Occipital lobe (tissue), 2 donors: ENCODE data around the gene KLHL35. TPM values are rescaled to one million over a fixed set of nuclear protein-coding genes. Genes with fewer than 3 reads are reported as not detected.

Experiments used
- DNase-seq: peaks from one replicate; lab custom pipeline; 2025; lab: John Stamatoyannopoulos, UW
- total RNA-seq: library from RNA; depleted of rRNA; stranded (reverse); fragments of >200 nt; gene quantifications from one replicate; pipeline ENCODE4 v1.2.3, GENCODE V29; 2014

Gene KLHL35
- total RNA-seq, 1 donor from 2014 or later, result 28.5 TPM

GRCh38 chr11:75442161-75442885 lies 9.3 kb upstream of the KLHL35 start:
- no peak for DNase-seq

DNA sequence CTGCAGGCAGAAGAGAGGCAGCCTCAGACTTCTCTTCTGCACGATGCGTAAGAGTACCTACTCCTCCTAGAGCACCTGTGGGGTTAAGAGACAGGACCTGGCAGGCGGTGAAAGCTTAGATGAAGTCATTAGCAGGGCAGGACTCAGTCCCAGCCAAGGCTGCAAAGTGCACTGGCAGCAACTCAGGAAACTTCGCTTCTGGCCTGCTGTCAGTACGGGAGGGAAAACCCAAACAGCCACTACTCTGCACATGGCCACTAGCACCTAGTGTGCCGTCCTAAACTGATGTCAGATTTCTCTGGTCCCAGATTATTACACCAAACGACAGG lies 8.8 kb upstream of the KLHL35 start:
- DNase-seq, result no peak

GRCh38 chr11:75440960-75441803 lies 8.2 kb upstream of the KLHL35 start:
- no peak for DNase-seq

- no peak for DNase-seq
Observed at GRCh38 chr11:75439495-75440120, 6.6 kb upstream of the KLHL35 start.

DNA sequence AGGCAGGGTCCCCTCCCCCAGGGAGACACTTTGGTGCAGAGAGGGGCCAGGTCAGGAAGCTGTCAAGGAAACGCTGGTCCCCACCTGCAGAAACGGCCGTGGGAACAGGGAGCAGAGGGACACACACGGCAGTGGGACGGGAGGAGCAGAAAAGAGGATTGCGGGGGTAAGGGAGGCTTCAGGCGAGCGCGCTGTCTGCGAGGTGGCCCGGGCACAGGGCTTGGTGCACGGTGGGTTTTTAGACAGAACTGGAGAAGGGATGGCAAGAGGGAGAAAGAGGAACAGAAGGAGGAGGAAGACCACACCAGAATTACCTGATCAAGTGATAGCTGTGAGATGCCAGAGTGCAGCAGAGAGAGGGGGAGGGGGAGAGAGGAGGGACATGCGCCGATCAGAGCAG lies 6.0 kb upstream of the KLHL35 start:
- no peak for DNase-seq

DNA sequence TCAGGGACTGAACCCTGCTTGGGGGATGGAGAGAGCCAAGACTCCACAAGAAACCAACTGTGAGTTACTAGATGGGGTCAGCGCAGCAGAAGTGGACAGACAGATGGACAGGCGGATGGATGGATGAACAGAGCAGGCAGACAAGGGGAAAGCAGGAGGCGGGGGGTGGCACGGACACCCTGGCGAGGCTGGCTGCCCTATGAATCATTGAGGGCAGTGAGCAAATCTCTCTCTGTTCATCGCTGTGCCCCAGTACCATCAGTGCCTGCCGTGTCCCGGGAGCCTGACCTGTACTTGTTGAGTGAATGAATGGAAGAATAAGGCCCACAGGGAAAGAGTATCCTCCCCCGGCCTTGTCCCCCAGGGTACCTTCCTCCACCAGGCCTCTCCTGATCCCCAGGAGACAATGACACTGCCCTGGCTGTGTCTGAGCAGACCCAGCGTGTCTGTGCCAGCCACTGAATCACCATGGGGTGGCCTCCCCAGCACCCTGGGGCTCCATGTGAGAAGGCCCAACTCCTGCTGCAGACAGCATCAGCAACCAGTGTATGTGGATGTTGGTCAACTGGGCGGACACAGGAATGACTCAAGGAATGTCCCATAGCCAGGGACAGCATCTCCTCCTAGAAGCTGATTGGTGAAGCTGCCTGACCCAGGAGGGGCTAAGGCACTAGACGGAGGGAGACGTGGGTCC lies 5.1 kb upstream of the KLHL35 start:
- no peak for DNase-seq

- DNase-seq, result no peak
Observed at GRCh38 chr11:75436806-75437205, 3.8 kb upstream of the KLHL35 start.

DNA sequence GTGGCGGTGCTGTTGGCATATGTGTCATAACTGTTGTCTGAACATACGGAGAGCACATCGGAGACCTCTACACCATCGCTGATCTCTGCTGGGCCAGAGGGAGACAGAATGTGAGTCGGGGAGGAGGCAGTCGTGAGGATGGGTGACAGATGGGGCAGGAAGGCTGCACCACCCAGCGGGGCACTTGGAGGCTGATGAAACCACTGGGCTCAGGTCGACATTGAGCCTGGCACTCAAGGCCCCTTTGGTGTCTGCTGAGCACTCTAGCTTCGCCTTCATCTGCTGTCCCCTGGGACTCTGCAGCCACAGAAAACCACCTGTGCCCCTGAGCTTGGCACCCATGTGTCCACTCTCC lies 2.5 kb upstream of the KLHL35 start:
- no peak for DNase-seq

GRCh38 chr11:75434886-75435570 lies 2.0 kb upstream of the KLHL35 start:
- no peak for DNase-seq

DNA sequence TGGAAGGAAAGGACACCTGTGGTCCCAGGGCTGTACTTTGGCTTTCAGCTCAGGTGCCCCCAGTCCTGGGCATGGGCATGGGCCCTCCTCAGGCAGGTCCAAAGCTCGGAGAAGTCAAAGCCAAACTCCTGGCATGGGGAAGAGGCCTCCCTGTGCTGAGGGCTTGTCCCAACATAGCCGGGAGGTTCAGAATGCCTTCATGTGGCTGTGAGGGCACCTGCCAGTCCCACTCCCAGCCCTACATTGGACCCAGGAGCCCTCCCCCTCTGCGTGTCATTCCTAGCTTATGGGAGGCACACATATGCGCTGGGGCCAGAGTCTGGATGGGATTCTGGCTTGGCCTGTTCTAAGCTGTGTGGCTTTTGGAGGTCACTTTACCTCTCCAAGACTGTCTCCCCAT lies 1.0 kb upstream of the KLHL35 start:
- DNase-seq, result no peak

DNA sequence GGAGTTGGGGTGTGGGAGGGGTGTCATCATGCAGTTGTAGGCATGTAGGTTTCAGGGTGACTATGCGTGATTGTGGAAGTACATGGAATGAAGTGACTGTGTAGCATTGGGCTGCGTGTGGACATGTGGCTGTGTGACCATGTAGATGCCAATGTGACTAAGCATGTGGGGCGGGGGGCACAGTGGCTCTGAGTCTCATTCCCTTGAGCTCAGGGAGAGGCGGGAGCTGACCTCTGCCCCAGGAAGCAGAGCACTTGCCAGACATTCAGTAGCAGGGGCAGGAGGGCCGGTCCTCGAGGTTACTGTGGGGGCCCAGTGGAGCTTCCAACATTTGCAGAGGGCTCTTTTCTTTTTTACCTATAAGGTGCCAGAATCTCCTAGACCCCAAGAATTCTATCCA lies 440 bp upstream of the KLHL35 start:
- DNase-seq, result no peak

DNA sequence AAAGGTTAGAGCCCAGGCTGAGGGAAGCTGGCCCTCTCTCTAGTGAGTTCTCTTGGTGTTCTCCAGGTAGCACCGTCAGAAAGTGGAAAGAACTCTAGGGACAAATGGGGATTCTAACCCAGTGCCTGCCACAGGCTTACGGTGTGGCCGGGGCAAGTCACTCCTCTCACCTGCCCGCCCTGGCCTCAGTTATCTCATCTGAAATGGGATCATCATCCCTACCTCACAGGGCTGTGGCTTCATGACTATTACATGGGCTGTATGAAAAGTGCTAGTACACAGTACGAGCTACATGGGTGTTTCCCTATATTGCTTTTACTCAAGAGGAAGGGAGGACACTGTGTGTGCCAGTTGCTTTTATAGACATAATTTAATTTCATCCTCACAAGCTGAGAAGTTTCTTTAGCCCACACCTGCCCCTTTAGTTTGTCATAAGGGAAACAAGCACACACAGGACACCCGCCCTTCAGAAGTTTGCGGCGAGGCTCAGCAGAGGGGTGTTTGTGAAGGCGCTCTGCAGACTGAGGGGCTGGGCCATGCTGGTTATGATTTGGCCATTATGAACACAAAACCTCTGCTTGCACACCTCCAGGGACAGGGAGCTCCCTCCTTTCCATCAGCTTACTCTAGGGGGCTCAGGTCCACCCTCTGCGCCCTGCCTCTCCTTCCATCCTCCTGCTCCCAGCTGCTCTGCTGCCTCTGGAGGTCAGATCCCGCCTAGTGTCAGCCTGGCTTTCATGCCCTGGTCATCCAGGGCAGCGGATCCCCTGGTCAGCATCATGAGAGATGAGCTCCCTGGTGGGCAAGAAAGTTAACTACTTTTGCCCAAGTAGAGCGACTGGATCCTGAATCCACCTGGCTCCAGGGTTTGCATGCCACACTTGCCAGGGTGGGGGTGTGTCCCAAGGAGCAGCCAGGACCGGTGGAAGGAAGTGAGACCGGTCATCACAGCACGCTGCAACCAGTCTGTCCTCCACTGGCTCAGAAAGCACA lies 1.2 kb downstream of the KLHL35 start:
- DNase-seq, result no peak

- DNase-seq, result no peak
Observed at GRCh38 chr11:75430714-75431532, 2.1 kb downstream of the KLHL35 start.

GRCh38 chr11:75429902-75430713 lies 2.9 kb downstream of the KLHL35 start:
- DNase-seq, result no peak

- no peak for DNase-seq
Observed at GRCh38 chr11:75429641-75429901, 3.4 kb downstream of the KLHL35 start.

DNA sequence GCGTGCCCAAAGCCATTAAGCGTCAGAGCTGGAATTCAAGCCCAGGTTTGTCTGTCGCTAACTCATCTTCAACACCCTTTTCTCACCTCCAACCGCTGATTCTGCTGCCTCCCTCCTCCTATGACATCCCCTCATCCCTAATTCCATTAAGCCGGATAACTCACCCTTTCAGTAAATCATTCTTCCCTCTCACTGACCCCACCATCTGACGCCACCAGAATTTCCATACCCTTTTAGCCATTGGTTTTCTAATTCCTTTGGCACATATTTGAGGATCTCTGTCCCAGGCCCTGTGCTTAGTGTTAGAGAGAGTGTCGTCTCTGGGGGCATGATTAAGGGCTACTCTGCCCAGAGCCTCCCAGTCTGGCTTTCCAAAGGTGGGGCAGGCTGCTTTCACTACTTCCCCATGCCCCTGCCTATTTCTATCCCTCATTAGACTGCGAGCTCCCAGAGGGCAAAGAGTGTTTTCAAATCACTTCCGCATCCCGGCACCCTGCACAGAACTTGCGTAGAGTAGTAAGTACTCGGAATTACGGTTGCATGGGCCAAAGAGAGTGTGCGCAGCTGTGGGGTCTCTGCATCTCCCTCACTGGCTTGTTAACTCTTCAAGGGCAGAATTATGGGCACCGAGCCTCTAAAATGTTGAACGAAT lies 3.9 kb downstream of the KLHL35 start:
- no peak for DNase-seq

DNA sequence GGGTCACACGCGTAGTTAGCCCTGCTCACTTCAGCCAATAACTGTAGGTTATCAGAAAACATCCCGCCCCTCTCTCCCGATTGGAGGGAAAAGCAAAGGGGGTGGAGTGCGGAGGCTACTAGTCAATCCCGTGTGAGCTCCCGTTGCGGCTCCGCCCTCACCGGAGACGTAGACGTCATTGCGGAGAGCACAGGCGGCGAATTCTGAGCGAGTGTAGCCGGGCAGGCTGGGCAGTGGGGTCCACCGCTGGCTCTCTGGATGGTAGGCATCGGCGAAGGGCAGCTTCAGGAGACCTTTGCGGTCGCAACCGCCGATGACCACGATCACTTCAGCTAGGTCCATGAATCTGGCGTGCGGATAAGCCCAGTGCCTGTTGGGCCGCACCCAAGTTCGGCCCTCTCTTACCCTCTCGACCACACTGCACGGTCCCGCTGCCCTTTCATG lies 4.7 kb downstream of the KLHL35 start:
- DNase-seq, result peak; percentile 88

DNA sequence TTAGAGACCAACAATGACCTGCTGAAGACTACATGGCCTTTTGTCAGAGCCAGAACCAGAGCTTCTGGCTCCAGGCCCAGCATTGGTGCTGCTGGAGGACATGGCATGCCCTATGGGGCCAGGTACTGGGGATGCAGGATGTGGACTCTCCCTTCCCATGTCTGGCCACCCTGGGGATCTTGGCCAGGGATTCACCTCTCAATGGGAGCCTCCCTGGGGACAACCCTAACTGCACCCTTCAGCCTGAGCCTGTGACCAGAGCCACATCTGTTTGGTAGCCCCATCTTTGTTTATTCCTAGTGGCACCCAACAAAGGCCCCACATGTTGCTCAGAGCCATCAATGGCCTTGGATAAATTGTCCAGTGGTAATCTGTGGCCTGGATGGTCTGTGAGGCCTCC lies 5.8 kb downstream of the KLHL35 start:
- DNase-seq, result no peak
